ENCODE results near the gene USP24.

- TF ChIP-seq CTCF (IDR thresholded peaks at IDR 0.05; ENCODE audit: low read depth, low read length), result no peak
- no peak for TF ChIP-seq EZH2phosphoT487 (IDR thresholded peaks at IDR 0.05; ENCODE audit: low read depth)
Observed at GRCh38 chr1:55054396-55054795, 160.8 kb downstream of the USP24 start.
